Measurements from ENCODE around the gene CHSY1. TPM values are rescaled to one million over a fixed set of nuclear protein-coding genes. Genes with fewer than 3 reads are reported as not detected.

CHSY1 gene
- total RNA-seq, 2 experiments from 2014 or later: 5.8 to 6.7 TPM

DNA sequence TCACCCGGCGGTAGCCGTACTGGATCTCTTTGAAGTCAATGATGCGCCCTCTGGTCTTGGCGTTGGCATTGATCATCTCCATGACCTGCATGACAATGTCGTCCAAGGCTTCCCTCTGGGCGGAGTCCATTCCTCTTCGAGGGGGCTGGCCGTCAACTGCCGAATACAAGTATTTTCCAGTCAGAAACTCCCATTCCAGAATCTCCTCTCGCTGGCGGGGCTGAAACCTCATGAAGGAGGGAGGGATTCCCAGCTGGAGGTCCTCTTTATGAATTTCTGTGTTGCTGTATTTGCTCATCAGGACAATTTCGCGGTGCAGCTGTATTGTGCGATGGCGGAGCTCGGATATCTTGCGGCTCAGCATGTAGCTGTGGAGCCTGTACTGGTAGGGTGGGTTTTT is 73.4 kb downstream of the CHSY1 start:
- Mint-ChIP-seq H3K27me3 (no peaks in the 10 kb centered on the region), H3K27ac (no peak overlapping the region), H3K4me1 (ENCODE audit: low read depth) (peaks cover 35% of the 10 kb centered on the region), H3K36me3 (ENCODE audit: low read depth) (peaks cover 25% of the 10 kb centered on the region), H3K4me3 (no peak overlapping the region), H3K9me3 (no peaks in the 10 kb centered on the region)
- no peaks in the 10 kb centered on the region for H3K4me1 ChIP-seq (ENCODE audit: insufficient read depth, low read length)
- no peak overlapping the region for H3K4me3 ChIP-seq (ENCODE audit: low read length)
- no peak for TF ChIP-seq CTCF (IDR thresholded peaks at IDR 0.05)
- H3K27me3 ChIP-seq (ENCODE audit: control insufficient read depth in 1 of 2, insufficient read depth in 2 of 2, low read length in 2 of 2): no peaks in the 10 kb centered on the region
- no peaks in the 10 kb centered on the region for H3K9me3 ChIP-seq (ENCODE audit: control insufficient read depth in 1 of 2, insufficient read depth in 1 of 2, low read length in 2 of 2)
- DNase-seq: no peak
- POLR2A ChIA-PET: interaction anchor here (1.4 kb wide), 1 partner anchor 11 kb away, joined by 3 read pairs; no protein-coding TSS in a partner anchor
- H3K36me3 ChIP-seq (ENCODE audit: insufficient read depth, low read length): peaks cover 23% of the 10 kb centered on the region
- intact Hi-C loops (cut with DNase I, micrococcal nuclease): no loop called here
- CTCF ChIA-PET: no interaction called here
- no peak for ATAC-seq (ENCODE audit: poor library complexity)
- H3K27ac ChIP-seq (ENCODE audit: low read depth in 1 of 2, low read length in 2 of 2): no peak overlapping the region

DNA sequence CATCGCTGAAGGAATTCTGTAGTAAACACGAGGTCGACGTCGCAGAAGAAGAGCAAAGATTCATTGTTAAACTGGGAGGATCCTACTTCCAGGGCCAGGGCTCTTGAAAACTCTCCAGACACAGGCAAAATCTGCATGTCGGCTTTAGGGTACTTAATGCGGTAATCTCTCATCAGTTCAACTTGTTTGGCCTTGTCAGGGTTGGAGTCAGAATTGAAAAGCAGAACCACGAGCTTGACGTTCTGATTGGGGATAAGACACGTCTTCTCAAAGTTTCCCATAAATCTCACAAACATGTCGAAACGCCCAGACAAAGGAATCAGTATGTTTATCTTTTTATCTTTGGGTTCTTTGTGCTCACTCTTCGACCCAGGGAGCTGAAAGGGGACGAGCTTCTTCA is 74.0 kb downstream of the CHSY1 start:
- H3K36me3 ChIP-seq (ENCODE audit: insufficient read depth, low read length): peaks cover 23% of the 10 kb centered on the region
- H3K27me3 Mint-ChIP-seq: no peaks in the 10 kb centered on the region
- POLR2A ChIA-PET: interaction anchor here (1.4 kb wide), 1 partner anchor 10 kb away, joined by 3 read pairs; no protein-coding TSS in a partner anchor
- H3K4me1 Mint-ChIP-seq (ENCODE audit: low read depth): peaks cover 35% of the 10 kb centered on the region
- no peak for TF ChIP-seq CTCF (IDR thresholded peaks at IDR 0.05)
- intact Hi-C loops (cut with DNase I, micrococcal nuclease): no loop called here
- H3K36me3 Mint-ChIP-seq (ENCODE audit: low read depth): peaks cover 25% of the 10 kb centered on the region
- no peak for DNase-seq
- no peaks in the 10 kb centered on the region for H3K9me3 ChIP-seq (ENCODE audit: control insufficient read depth in 1 of 2, insufficient read depth in 1 of 2, low read length in 2 of 2)
- no peak overlapping the region for H3K27ac ChIP-seq (ENCODE audit: low read depth in 1 of 2, low read length in 2 of 2)
- H3K27me3 ChIP-seq (ENCODE audit: control insufficient read depth in 1 of 2, insufficient read depth in 2 of 2, low read length in 2 of 2): no peaks in the 10 kb centered on the region
- ATAC-seq (ENCODE audit: poor library complexity): no peak
- H3K4me3 Mint-ChIP-seq: no peak overlapping the region
- no peak overlapping the region for H3K4me3 ChIP-seq (ENCODE audit: low read length)
- H3K27ac Mint-ChIP-seq: no peak overlapping the region
- no peaks in the 10 kb centered on the region for H3K4me1 ChIP-seq (ENCODE audit: insufficient read depth, low read length)
- H3K9me3 Mint-ChIP-seq: no peaks in the 10 kb centered on the region
- CTCF ChIA-PET: no interaction called here

GRCh38 chr15:101176625-101177024 is 75.2 kb downstream of the CHSY1 start:
- no peaks in the 10 kb centered on the region for H3K4me1 ChIP-seq (ENCODE audit: insufficient read depth, low read length)
- Mint-ChIP-seq H3K27ac (no peak overlapping the region), H3K36me3 (ENCODE audit: low read depth) (peaks cover 25% of the 10 kb centered on the region), H3K9me3 (no peaks in the 10 kb centered on the region), H3K4me3 (no peak overlapping the region), H3K27me3 (no peaks in the 10 kb centered on the region), H3K4me1 (ENCODE audit: low read depth) (peaks cover 22% of the 10 kb centered on the region)
- H3K4me3 ChIP-seq (ENCODE audit: low read length): no peak overlapping the region
- no peak for TF ChIP-seq CTCF (IDR thresholded peaks at IDR 0.05)
- H3K9me3 ChIP-seq (ENCODE audit: control insufficient read depth in 1 of 2, insufficient read depth in 1 of 2, low read length in 2 of 2): no peaks in the 10 kb centered on the region
- H3K27ac ChIP-seq (ENCODE audit: low read depth in 1 of 2, low read length in 2 of 2): no peak overlapping the region
- ChIA-PET CTCF (no interaction called here), POLR2A (no interaction called here)
- intact Hi-C loops (cut with DNase I, micrococcal nuclease): no loop called here
- no peaks in the 10 kb centered on the region for H3K27me3 ChIP-seq (ENCODE audit: control insufficient read depth in 1 of 2, insufficient read depth in 2 of 2, low read length in 2 of 2)
- DNase-seq: no peak
- peaks cover 23% of the 10 kb centered on the region for H3K36me3 ChIP-seq (ENCODE audit: insufficient read depth, low read length)
- no peak for ATAC-seq (ENCODE audit: poor library complexity)
